ENCODE data around the gene DDI2. TPM values are rescaled to one million over a fixed set of nuclear protein-coding genes. Genes with fewer than 3 reads are reported as not detected.
"Not testable (repeated sequence)": the region's sequence is repeated elsewhere in the genome, so short reads cannot be mapped to it uniquely, and the experiment has no call there.

The DDI2 gene
- polyA plus RNA-seq, 1 donor from 2014 or later, result 3.8 TPM

GRCh38 chr1:15650433-15650832, 33.2 kb downstream of the DDI2 start:
- Histone ChIP-seq H3K79me2 (replicated peaks; ENCODE audit: insufficient read depth, low read length) (no peaks in the 10 kb centered on the region), H3K36me3 (ENCODE audit: insufficient read depth, low read length) (no peaks in the 10 kb centered on the region)
- no peak for TF ChIP-seq SMC3 (conservative IDR thresholded peaks at IDR 0.05; ENCODE audit: poor library complexity)
- TF ChIP-seq EP300 (conservative IDR thresholded peaks at IDR 0.05; ENCODE audit: poor library complexity, severe bottlenecking), result no peak
- no peak for TF ChIP-seq TAF1 (IDR thresholded peaks at IDR 0.05; ENCODE audit: low read depth)
- TF ChIP-seq REST (IDR thresholded peaks at IDR 0.05; ENCODE audit: borderline replicate concordance), result no peak
- TF ChIP-seq CTCF (IDR thresholded peaks at IDR 0.05; ENCODE audit: poor library complexity, severe bottlenecking), result no peak
- no peak for TF ChIP-seq MXI1 (conservative IDR thresholded peaks at IDR 0.05; ENCODE audit: poor library complexity, severe bottlenecking)
- no peak for TF ChIP-seq RAD21 (conservative IDR thresholded peaks at IDR 0.05)
- no peak for TF ChIP-seq EZH2 (IDR thresholded peaks at IDR 0.05; ENCODE audit: borderline replicate concordance, insufficient read depth, low read length, poor library complexity, severe bottlenecking)
- TF ChIP-seq POLR2AphosphoS5 (IDR thresholded peaks at IDR 0.05), result no peak

GRCh38 chr1:15652130-15652529, 34.9 kb downstream of the DDI2 start:
- H2AFZ ChIP-seq (ENCODE audit: low read depth, low read length); H3K9me2 ChIP-seq (ENCODE audit: insufficient read depth, low read length); H3K4me2 ChIP-seq (ENCODE audit: low read length); H3K79me2 ChIP-seq (replicated peaks; ENCODE audit: insufficient read depth, low read length); H3F3A ChIP-seq (ENCODE audit: insufficient read depth, low read length, poor library complexity, severe bottlenecking); H3K9ac ChIP-seq (ENCODE audit: low read length); H3K9me3 ChIP-seq (ENCODE audit: low read length); H3K4me3 ChIP-seq (ENCODE audit: low read length); H3K27ac ChIP-seq (ENCODE audit: low read length); H3K36me3 ChIP-seq (ENCODE audit: insufficient read depth, low read length); H3K27me3 ChIP-seq (ENCODE audit: insufficient read depth, low read depth, low read length); H4K20me1 ChIP-seq (ENCODE audit: insufficient read depth): not testable (repeated sequence)

More at GRCh38 chr1:15650433-15650832, 33.2 kb downstream of the DDI2 start:
- Histone ChIP-seq H3K9me2 (ENCODE audit: insufficient read depth, low read length) (no peaks in the 10 kb centered on the region), H3K27me3 (ENCODE audit: insufficient read depth, low read depth, low read length) (no peaks in the 10 kb centered on the region), H3K27ac (ENCODE audit: low read length) (no peak overlapping the region), H3K9ac (ENCODE audit: low read length) (no peak overlapping the region), H3K9me3 (ENCODE audit: low read length) (no peaks in the 10 kb centered on the region), H3F3A (ENCODE audit: insufficient read depth, low read length, poor library complexity, severe bottlenecking) (no peaks in the 10 kb centered on the region), H4K20me1 (ENCODE audit: insufficient read depth) (no peaks in the 10 kb centered on the region), H3K4me2 (ENCODE audit: low read length) (no peak overlapping the region), H3K4me3 (ENCODE audit: low read length) (no peak overlapping the region), H2AFZ (ENCODE audit: low read depth, low read length) (no peak overlapping the region)

DNA sequence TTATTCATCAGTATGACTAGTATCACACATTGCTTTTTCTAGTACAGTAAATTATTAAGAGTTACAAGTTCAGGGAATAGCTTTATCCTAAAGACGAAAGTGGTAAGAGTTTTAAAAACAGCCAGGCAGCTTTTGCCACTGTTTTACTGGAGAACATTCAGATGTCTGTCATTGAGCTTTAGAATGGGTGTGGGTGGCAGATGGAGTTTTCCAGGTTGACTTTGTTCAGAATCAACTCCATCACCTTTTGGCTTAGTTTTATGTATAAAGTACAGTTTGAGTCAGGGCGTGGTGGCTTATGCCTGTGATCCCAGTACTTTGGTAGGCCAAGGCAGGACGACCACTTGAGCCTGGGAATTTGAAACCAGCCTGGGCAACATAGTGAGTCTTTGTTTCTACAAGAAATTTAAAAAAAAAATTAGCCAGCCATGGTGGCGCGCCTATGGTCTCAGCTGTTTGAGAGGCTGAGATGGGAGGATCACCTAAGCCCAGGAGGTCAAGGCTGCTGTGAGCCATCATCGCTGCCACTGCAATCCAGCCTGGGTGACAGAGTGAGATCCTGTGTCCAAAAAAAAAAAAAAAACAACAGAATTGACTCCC, 36.9 kb downstream of the DDI2 start:
- H3K36me3 ChIP-seq (ENCODE audit: insufficient read depth, low read length), result no peaks in the 10 kb centered on the region
- no peak overlapping the region for H2AFZ ChIP-seq (ENCODE audit: low read depth, low read length)
- no peaks in the 10 kb centered on the region for H3F3A ChIP-seq (ENCODE audit: insufficient read depth, low read length, poor library complexity, severe bottlenecking)

More for the DNA sequence above, 36.9 kb downstream of the DDI2 start:
- H3K27me3 ChIP-seq (ENCODE audit: insufficient read depth, low read depth, low read length), result no peaks in the 10 kb centered on the region
- H3K9ac ChIP-seq (ENCODE audit: low read length), result no peak overlapping the region
- no peak overlapping the region for H3K4me2 ChIP-seq (ENCODE audit: low read length)
- H3K27ac ChIP-seq (ENCODE audit: low read length), result no peak overlapping the region
- TF ChIP-seq POLR2AphosphoS5 (IDR thresholded peaks at IDR 0.05), result no peak
- H4K20me1 ChIP-seq (ENCODE audit: insufficient read depth), result no peaks in the 10 kb centered on the region
- no peaks in the 10 kb centered on the region for H3K79me2 ChIP-seq (replicated peaks; ENCODE audit: insufficient read depth, low read length)
- no peak overlapping the region for H3K4me3 ChIP-seq (ENCODE audit: low read length)
- H3K9me2 ChIP-seq (ENCODE audit: insufficient read depth, low read length), result no peaks in the 10 kb centered on the region
- H3K9me3 ChIP-seq (ENCODE audit: low read length), result no peaks in the 10 kb centered on the region

Data from neural cell (in vitro differentiated cells).